Lung (tissue), 12 donors: Measurements from ENCODE around the gene RRAGD. TPM values are rescaled to one million over a fixed set of nuclear protein-coding genes. Genes with fewer than 3 reads are reported as not detected.
A peak's percentile ranks its signal among the peaks of the same experiment; 100 is the strongest.

Source experiments
- ATAC-seq: fragments of 200-7000 bp; cut with Tn5 transposase; one replicate; pipeline ENCODE4 v1.9.1; 2020; ENCODE audit warnings: moderate number of reproducible peaks; ENCODE audit not compliant: insufficient read depth, low FRiP score
- DNase-seq, 3 donors: peaks; one replicate each; pipeline ENCODE4 v3.0.0-alpha.2; 2013 to 2017
- H3K27ac ChIP-seq, 2 donors: one replicate each; pipeline ENCODE4 v1.5.1; 2013; ENCODE audit warnings: mild to moderate bottlenecking in 2 of 2, moderate library complexity in 2 of 2, control low read depth in 1 of 2, inconsistent platforms in 1 of 2, low read depth in 1 of 2, low read length in 1 of 2
- H3K27me3 ChIP-seq, 3 donors: one replicate each; pipeline ENCODE4 v1.5.1; 2013; ENCODE audit warnings: low read length in 2 of 3; ENCODE audit not compliant: control insufficient read depth in 3 of 3, insufficient read depth in 3 of 3
- H3K36me3 ChIP-seq, 4 donors: one replicate each; pipeline ENCODE4 v1.5.1; 2013; ENCODE audit warnings: low read length in 4 of 4, mild to moderate bottlenecking in 1 of 4, moderate library complexity in 1 of 4; ENCODE audit not compliant: control insufficient read depth in 4 of 4, insufficient read depth in 4 of 4
- H3K4me1 ChIP-seq, 5 donors: one replicate each; pipeline ENCODE4 v1.5.1; 2013; ENCODE audit warnings: low read length in 5 of 5, mild to moderate bottlenecking in 2 of 5, moderate library complexity in 1 of 5; ENCODE audit not compliant: control insufficient read depth in 5 of 5, insufficient read depth in 5 of 5
- H3K4me3 ChIP-seq: one replicate; pipeline ENCODE4 v1.5.1; 2013; ENCODE audit warnings: mild to moderate bottlenecking, control low read depth, moderate library complexity
- H3K9ac ChIP-seq, 2 donors: one replicate each; pipeline ENCODE4 v1.5.1; 2013; ENCODE audit warnings: low read length in 2 of 2, control low read depth in 1 of 2; ENCODE audit not compliant: insufficient read depth in 1 of 2
- H3K9me3 ChIP-seq, 4 donors: one replicate each; pipeline ENCODE4 v1.5.1; 2013; ENCODE audit warnings: low read length in 3 of 4, mild to moderate bottlenecking in 1 of 4, moderate library complexity in 1 of 4; ENCODE audit not compliant: control insufficient read depth in 4 of 4, insufficient read depth in 3 of 4
- WGBS, 2 donors: extraction: QIAGEN DNeasy Blood & Tissue Kit; methylation state at CpG; one replicate each; pipeline ENCODE4 v1.1.7; 2013; 5-methylcytosine and 5-hydroxymethylcytosine counted together
- polyA plus RNA-seq, 2 donors: library from polyadenylated mRNA; stranded (reverse); fragments of 200-250 nt; gene quantifications; one replicate each; pipeline ENCODE4 v1.2.1, GENCODE V29; 2013
- total RNA-seq, 2 donors: library from RNA; depleted of rRNA in 1 of 2; stranded (reverse); fragments of >200 nt in 1 of 2; gene quantifications; one replicate each; pipeline ENCODE4 v1.2.1, GENCODE V29; 2014 to 2021
- TF ChIP-seq, protein P1 (sequence below): IDR thresholded peaks from 2 replicates; pipeline ENCODE4 v1.5.1; 2012; ENCODE audit warnings: mild to moderate bottlenecking; ENCODE audit errors: control extremely low read depth, extremely low read depth
- donor health status: control.
- donor health status: control.
- donor health status: Bipolar disorder and iron deficiency.
- donor health status: healthy.
- donor health status: DM: yes; HTN: yes; CAD: no.

The RRAGD gene
- total and polyA plus RNA-seq, 4 donors: 12.7 to 40.2 (median 16.8) TPM

- ATAC-seq: no peak
- Histone ChIP-seq H3K9me3 (no peaks in the 10 kb centered on the region), H3K27me3 (no peaks in the 10 kb centered on the region), H3K4me3 (no peak overlapping the region), H3K36me3 (peaks cover 8 to 12% (median 10%) of the 10 kb centered on the region in 4 donors), H3K9ac (no peak overlapping the region), H3K27ac (peak overlapping the region in 1 of 2 donors; percentile 57), H3K4me1 (peaks cover 0 to 9% (median 0%) of the 10 kb centered on the region in 5 donors)
- WGBS, 2 donors: 23 to 55% methylated on average over 3 of the region's 3 CpGs
- TF ChIP-seq, protein P1, sequence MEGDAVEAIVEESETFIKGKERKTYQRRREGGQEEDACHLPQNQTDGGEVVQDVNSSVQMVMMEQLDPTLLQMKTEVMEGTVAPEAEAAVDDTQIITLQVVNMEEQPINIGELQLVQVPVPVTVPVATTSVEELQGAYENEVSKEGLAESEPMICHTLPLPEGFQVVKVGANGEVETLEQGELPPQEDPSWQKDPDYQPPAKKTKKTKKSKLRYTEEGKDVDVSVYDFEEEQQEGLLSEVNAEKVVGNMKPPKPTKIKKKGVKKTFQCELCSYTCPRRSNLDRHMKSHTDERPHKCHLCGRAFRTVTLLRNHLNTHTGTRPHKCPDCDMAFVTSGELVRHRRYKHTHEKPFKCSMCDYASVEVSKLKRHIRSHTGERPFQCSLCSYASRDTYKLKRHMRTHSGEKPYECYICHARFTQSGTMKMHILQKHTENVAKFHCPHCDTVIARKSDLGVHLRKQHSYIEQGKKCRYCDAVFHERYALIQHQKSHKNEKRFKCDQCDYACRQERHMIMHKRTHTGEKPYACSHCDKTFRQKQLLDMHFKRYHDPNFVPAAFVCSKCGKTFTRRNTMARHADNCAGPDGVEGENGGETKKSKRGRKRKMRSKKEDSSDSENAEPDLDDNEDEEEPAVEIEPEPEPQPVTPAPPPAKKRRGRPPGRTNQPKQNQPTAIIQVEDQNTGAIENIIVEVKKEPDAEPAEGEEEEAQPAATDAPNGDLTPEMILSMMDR: no peak
- no peak for DNase-seq
These were observed 88.5 kb downstream of the RRAGD start for GRCh38 chr6:89323511-89323971.

DNA sequence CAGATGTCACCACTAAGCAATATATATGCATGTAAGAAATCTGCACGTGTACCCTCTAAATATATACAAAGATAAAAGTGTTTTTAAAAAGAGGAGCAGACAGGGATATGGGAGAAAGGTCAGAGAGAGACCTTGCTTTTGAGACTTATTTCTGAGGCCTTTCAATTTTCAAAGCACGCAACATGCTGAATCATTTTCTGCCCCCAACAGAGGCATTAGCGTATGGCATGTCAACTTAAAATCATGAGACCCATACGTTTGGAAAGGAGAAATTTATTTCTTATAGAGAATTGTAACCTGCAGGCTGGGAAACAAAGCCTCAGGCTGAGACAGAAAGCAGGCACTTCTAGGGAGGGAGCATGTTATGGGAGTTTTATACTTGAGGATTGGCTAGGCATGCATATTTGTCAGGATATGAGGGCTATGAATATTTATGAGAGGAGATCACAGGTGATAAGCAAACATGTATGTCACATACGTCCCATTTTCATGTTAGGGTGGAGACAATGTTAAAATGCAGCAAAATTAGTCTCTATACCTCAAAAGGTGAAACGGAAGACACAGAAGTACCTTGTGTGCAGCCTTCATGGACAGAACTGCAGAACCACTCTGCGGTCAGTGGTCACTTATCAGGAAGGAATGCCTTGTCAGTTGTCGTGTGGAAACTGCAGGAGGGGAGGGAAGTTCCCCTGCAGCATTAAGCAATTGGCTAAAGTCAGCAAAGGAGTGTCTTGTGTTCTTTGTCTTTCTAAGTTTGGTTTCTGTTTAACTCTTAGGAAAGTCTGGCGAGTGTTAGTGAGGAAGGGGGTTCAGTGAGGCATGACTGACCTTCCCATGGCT lies 90.7 kb downstream of the RRAGD start:
- H3K4me1 ChIP-seq: peaks cover 0 to 9% (median 0%) of the 10 kb centered on the region in 5 donors
- ATAC-seq (peak; percentile 67), DNase-seq (no peak)
- WGBS, 2 donors: 35 to 62% methylated on average over 9 of the region's 9 CpGs
- TF ChIP-seq, protein P1: no peak
- no peak overlapping the region for H3K27ac ChIP-seq
- H3K9ac ChIP-seq: no peak overlapping the region
- no peak overlapping the region for H3K4me3 ChIP-seq
- H3K27me3 ChIP-seq: no peaks in the 10 kb centered on the region
- H3K36me3 ChIP-seq: peaks cover 4 to 8% (median 6%) of the 10 kb centered on the region in 4 donors
- H3K9me3 ChIP-seq: no peaks in the 10 kb centered on the region

- TF ChIP-seq, protein P1: no peak
- Histone ChIP-seq H3K9ac (no peak overlapping the region), H3K9me3 (no peaks in the 10 kb centered on the region), H3K27me3 (no peaks in the 10 kb centered on the region), H3K36me3 (peaks cover 0 to 7% (median 3%) of the 10 kb centered on the region in 4 donors), H3K4me3 (no peak overlapping the region), H3K27ac (no peak overlapping the region), H3K4me1 (peaks cover 0 to 9% (median 0%) of the 10 kb centered on the region in 5 donors)
- no peak for ATAC-seq
- 96 to 98% methylated on average over 6 of the region's 6 CpGs for WGBS, 2 donors
- DNase-seq: no peak
These were observed 92.0 kb downstream of the RRAGD start for GRCh38 chr6:89320012-89320559.
